Measurements from ENCODE around the gene VOPP1.

GRCh38 chr7:55550841-55551537 lies 21.3 kb downstream of the VOPP1 start:
- TF ChIP-seq CTCF (IDR thresholded peaks at IDR 0.05), result no peak
- TF ChIP-seq POLR2A (IDR thresholded peaks at IDR 0.05), result no peak

Measured in right lobe of liver (tissue), 4 donors.